ENCODE measurements around the gene TSSK6. TPM values are rescaled to one million over a fixed set of nuclear protein-coding genes. Genes with fewer than 3 reads are reported as not detected.
"Not testable (repeated sequence)": the region's sequence is repeated elsewhere in the genome, so short reads cannot be mapped to it uniquely, and the experiment has no call there.

TSSK6 gene
- total RNA-seq, 1 donor from 2014 or later = not detected

GRCh38 chr19:19475849-19476828 is 39.2 kb downstream of the TSSK6 start:
- Histone ChIP-seq H3K9me3 (no peaks in the 10 kb centered on the region), H3K4me3 (no peak overlapping the region), H3K27me3 (no peaks in the 10 kb centered on the region), H3K27ac (no peak overlapping the region), H3K36me3 (peaks cover 0 to 2% of the 10 kb centered on the region in 2 donors), H3K4me1 (peaks cover 0 to 3% of the 10 kb centered on the region in 2 donors)
- intact Hi-C loops (cut with DNase I) = loop anchor here (5.0 kb wide), 1 partner anchor 69 kb away; the partner anchor contains the start of gene GATAD2A
- no peak for DNase-seq (ENCODE audit: low spot score in 2 of 2)
- TF ChIP-seq, protein P1, sequence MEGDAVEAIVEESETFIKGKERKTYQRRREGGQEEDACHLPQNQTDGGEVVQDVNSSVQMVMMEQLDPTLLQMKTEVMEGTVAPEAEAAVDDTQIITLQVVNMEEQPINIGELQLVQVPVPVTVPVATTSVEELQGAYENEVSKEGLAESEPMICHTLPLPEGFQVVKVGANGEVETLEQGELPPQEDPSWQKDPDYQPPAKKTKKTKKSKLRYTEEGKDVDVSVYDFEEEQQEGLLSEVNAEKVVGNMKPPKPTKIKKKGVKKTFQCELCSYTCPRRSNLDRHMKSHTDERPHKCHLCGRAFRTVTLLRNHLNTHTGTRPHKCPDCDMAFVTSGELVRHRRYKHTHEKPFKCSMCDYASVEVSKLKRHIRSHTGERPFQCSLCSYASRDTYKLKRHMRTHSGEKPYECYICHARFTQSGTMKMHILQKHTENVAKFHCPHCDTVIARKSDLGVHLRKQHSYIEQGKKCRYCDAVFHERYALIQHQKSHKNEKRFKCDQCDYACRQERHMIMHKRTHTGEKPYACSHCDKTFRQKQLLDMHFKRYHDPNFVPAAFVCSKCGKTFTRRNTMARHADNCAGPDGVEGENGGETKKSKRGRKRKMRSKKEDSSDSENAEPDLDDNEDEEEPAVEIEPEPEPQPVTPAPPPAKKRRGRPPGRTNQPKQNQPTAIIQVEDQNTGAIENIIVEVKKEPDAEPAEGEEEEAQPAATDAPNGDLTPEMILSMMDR (IDR thresholded peaks at IDR 0.05) = peak in 1 of 3 experiments; percentile 30

GRCh38 chr19:19475015-19475765 is 40.2 kb downstream of the TSSK6 start:
- TF ChIP-seq, protein P1 (IDR thresholded peaks at IDR 0.05) = no peak
- no peak for DNase-seq (ENCODE audit: low spot score in 2 of 2)
- Histone ChIP-seq H3K27me3 (no peaks in the 10 kb centered on the region), H3K36me3 (peaks cover 0 to 2% of the 10 kb centered on the region in 2 donors), H3K4me1 (peaks cover 0 to 3% of the 10 kb centered on the region in 2 donors), H3K9me3 (no peaks in the 10 kb centered on the region), H3K4me3 (no peak overlapping the region), H3K27ac (no peak overlapping the region)
- intact Hi-C loops (cut with DNase I) = loop anchor here (5.0 kb wide), 1 partner anchor 68 kb away; the partner anchor contains the start of gene GATAD2A

DNA sequence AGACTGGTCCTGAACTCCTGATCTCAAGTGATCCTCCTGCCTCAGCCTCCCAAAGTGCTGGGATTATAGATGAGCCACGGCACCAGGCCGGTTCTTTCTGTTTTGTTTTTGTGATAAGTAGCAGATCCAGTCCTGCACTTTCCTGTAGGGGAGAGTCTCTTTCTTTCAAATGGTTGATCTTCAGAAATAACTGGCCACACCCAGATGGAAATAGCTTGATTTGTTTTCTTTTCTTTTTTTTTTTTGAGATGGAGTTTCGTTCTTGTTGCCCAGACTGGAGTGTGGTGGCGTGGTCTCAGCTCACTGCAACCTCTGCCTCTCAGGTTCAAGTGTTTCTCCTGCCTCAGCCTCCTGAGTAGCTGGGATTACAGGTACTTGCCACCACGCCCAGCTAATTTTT is 43.2 kb downstream of the TSSK6 start:
- H3K4me1 ChIP-seq; H3K27me3 ChIP-seq; H3K4me3 ChIP-seq; H3K27ac ChIP-seq; DNase-seq (ENCODE audit: low spot score in 2 of 2); intact Hi-C loops (cut with DNase I): not testable (repeated sequence)
- Histone ChIP-seq H3K36me3 (peaks cover 3 to 17% of the 10 kb centered on the region in 2 donors), H3K9me3 (peaks cover 16 to 24% of the 10 kb centered on the region in 2 donors)

DNA sequence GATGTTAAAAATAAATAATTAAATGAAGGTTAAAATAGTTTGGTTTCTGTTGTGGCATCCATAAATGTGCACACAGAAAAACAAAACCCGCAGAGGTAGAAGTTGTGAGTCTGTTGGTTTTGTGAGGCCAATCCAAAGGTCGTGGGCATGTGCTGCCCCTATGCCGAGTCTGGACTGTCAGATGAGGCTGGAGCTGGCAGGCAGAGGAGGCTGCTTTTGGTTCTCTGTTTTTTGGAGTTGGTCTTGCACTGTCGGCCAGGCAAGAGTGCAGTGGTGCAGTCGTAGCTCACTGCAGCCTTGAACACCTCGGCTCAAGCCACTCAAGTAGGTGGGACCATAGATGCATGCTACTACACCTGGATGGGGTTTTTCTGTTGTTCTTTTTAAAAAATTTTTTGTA is 43.7 kb downstream of the TSSK6 start:
- intact Hi-C loops (cut with DNase I) = no loop called here
- TF ChIP-seq, protein P1 (IDR thresholded peaks at IDR 0.05) = no peak
- Histone ChIP-seq H3K4me3 (no peak overlapping the region), H3K27ac (no peak overlapping the region), H3K36me3 (peaks cover 7 to 21% of the 10 kb centered on the region in 2 donors), H3K4me1 (peaks cover 0 to 3% of the 10 kb centered on the region in 2 donors), H3K9me3 (peaks cover 16 to 24% of the 10 kb centered on the region in 2 donors), H3K27me3 (no peaks in the 10 kb centered on the region)
- no peak for DNase-seq (ENCODE audit: low spot score in 2 of 2)

GRCh38 chr19:19470579-19470978 is 44.8 kb downstream of the TSSK6 start:
- TF ChIP-seq, protein P1 (IDR thresholded peaks at IDR 0.05) = no peak
- H3K27ac ChIP-seq = no peak overlapping the region
- no peak overlapping the region for H3K4me3 ChIP-seq
- H3K27me3 ChIP-seq = no peaks in the 10 kb centered on the region
- peaks cover 16 to 24% of the 10 kb centered on the region in 2 donors for H3K9me3 ChIP-seq
- DNase-seq (ENCODE audit: low spot score in 2 of 2) = no peak
- intact Hi-C loops (cut with DNase I) = no loop called here
- peaks cover 15 to 32% of the 10 kb centered on the region in 2 donors for H3K36me3 ChIP-seq
- H3K4me1 ChIP-seq = peaks cover 0 to 3% of the 10 kb centered on the region in 2 donors

All from ascending aorta (tissue), 2 donors.